ENCODE results near the gene RIPPLY3.

RIPPLY3 gene, protein sequence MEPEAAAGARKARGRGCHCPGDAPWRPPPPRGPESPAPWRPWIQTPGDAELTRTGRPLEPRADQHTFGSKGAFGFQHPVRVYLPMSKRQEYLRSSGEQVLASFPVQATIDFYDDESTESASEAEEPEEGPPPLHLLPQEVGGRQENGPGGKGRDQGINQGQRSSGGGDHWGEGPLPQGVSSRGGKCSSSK

DNA sequence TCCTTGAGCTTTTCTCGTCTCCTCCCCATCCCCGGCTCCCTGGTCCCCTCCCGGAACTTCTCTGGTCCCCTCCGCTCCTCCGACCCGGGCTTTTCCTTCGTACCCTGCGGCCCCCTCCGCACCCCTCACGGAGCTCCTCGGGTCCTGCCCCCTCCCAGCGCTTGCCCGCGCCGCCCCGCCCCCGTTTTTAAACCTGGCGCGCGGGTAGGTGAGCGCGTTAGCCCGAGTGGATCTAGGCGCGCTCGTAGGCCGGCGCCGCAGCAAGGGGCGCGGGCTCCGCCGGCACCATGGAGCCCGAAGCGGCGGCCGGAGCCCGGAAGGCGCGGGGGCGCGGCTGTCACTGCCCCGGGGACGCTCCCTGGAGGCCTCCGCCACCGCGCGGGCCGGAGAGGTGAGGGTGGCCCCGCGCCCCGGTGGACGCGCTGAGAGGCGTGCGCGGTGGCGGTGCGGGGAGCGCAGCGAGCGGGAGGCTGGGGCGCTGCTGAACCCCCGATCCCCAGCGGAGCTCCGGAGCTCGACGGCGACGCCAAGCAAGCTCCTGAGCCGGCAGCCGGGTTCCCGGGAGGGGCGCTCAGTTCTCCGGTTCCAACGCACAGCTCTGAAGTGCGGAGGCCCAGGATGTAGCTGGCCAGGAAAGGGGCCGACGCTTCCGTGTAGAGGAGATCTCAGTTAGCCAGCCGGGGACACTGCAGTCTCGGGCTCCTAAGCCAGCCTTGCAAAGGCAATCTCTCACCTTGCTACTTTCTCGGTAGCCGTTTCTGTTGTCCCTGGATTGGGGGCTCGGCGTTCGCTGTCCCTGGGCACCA, at the start of gene RIPPLY3:
RIPPLY3 (plus strand) TSS at position 217 of the 806 bp plus-strand sequence; CDS start at position 288, 71 bp downstream.
- no peak within 1 kb of the TSS for H3K9ac ChIP-seq (ENCODE audit: low read depth, low read length)

DNA sequence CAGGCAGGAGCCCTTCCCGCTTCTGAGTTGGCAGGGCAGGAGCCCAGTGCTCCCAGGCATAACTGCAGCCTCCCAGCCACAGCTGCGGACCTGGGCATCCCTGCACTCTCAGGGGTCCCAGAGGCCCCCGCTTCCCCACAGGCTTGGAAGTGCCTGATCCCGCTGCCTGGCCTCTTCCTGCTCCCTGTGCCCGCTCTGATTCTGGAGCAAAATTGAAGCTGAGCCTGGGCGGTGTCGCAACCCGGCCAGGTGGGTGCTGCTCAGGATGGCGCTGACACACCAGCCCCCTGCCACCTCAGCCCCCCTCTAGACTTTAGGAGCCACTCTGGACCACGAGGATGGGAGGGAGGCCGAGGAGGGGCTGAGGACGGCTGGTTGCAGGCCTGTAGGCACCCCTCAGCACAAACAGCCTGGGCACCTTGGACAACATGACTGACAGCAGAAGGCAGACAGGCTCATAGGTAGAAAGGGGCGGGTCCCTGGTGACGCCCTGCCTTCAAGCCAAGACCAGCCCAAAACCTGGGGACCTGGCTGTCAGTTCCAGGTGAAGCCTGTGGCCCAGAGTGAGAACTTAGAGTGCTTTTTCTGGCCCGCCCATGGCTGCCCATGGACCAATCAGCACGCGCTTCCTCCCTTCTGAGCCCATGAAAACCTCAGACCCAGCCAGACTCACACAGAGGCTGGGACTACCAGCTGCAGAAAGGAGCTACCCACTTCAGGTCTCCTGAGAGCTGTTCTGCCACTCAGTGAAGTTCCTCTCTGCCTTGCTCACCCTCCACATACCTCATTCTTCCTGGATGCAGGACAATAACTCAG, 47.3 kb upstream of the RIPPLY3 start:
- Histone ChIP-seq H3K36me3 (ENCODE audit: control insufficient read depth, insufficient read depth, low read length) (peaks cover 2% of the 10 kb centered on the region), H3K9ac (ENCODE audit: low read depth, low read length) (no peak overlapping the region), H3K4me1 (ENCODE audit: control insufficient read depth, insufficient read depth, low read length) (peaks cover 2% of the 10 kb centered on the region), H3K9me3 (ENCODE audit: control insufficient read depth, insufficient read depth, low read length) (no peaks in the 10 kb centered on the region), H3K27me3 (ENCODE audit: control insufficient read depth, insufficient read depth, low read length) (no peaks in the 10 kb centered on the region), H3K4me3 (ENCODE audit: low read depth, low read length) (no peak overlapping the region)

More for the DNA sequence above, at the start of gene RIPPLY3:
- peak within 1 kb of the TSS; percentile 61 for H3K4me3 ChIP-seq (ENCODE audit: low read depth, low read length)
- H3K27me3 ChIP-seq (ENCODE audit: control insufficient read depth, insufficient read depth, low read length): peaks cover 50% of the 10 kb centered on the region
- no peaks in the 10 kb centered on the region for H3K36me3 ChIP-seq (ENCODE audit: control insufficient read depth, insufficient read depth, low read length)
- H3K4me1 ChIP-seq (ENCODE audit: control insufficient read depth, insufficient read depth, low read length): no peaks in the 10 kb centered on the region
- H3K9me3 ChIP-seq (ENCODE audit: control insufficient read depth, insufficient read depth, low read length): no peaks in the 10 kb centered on the region

DNA sequence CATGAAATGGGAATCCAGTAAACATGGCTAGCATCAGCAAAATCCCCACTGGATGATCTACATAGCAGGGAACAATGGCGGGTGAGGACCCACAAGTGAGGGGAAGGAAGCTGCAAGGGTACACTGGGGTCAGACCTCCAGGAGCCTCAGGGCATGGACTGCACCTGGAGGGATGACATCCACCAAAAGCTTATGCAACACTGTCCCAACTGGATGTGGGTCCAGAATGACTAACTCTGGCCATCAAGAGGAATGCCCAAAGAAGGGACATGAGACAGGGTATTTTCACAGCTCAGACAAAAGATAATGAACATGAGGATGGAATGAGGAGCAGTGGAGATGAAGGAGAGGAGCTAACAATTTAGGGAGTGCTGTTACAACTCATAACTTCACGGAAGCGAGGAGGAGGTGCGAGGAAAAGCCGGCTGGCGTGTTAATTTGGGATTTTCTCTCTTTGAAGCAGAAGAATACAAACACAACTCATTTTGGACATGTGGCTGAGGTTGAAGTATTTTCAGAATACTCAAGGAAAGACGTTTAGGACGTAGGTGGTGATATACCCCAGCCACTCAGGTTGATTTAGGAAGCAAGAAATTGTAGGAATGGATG, 45.7 kb upstream of the RIPPLY3 start:
- H3K9ac ChIP-seq (ENCODE audit: low read depth, low read length): no peak overlapping the region
- peaks cover 2% of the 10 kb centered on the region for H3K36me3 ChIP-seq (ENCODE audit: control insufficient read depth, insufficient read depth, low read length)
- no peaks in the 10 kb centered on the region for H3K9me3 ChIP-seq (ENCODE audit: control insufficient read depth, insufficient read depth, low read length)
- peaks cover 2% of the 10 kb centered on the region for H3K4me1 ChIP-seq (ENCODE audit: control insufficient read depth, insufficient read depth, low read length)
- no peaks in the 10 kb centered on the region for H3K27me3 ChIP-seq (ENCODE audit: control insufficient read depth, insufficient read depth, low read length)
- no peak overlapping the region for H3K4me3 ChIP-seq (ENCODE audit: low read depth, low read length)

- H3K4me3 ChIP-seq (ENCODE audit: low read depth, low read length): no peak overlapping the region
- H3K4me1 ChIP-seq (ENCODE audit: control insufficient read depth, insufficient read depth, low read length): peaks cover 2% of the 10 kb centered on the region
- H3K36me3 ChIP-seq (ENCODE audit: control insufficient read depth, insufficient read depth, low read length): peaks cover 2% of the 10 kb centered on the region
- H3K9me3 ChIP-seq (ENCODE audit: control insufficient read depth, insufficient read depth, low read length): no peaks in the 10 kb centered on the region
- H3K9ac ChIP-seq (ENCODE audit: low read depth, low read length): no peak overlapping the region
- H3K27me3 ChIP-seq (ENCODE audit: control insufficient read depth, insufficient read depth, low read length): no peaks in the 10 kb centered on the region
These were observed 44.3 kb upstream of the RIPPLY3 start for GRCh38 chr21:36962098-36962780.

DNA sequence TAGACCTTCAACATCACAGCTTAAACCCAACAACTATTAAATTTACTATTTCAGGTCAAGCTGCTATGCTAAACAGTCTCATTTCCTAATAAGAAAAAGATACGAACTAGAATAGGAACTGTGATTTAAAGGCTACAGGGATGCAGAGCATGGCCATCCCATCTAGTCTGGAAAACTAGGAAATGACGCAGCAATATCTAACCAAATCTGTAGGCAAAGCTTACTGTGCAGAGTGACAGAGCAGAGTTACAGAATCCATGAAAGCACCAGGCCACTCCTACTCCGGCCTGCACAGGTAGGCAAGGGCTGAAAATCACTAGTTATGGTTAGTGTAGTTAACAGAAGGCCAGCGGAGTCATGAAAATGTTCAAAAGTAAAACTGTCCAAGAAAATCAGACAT, 42.1 kb upstream of the RIPPLY3 start:
- Histone ChIP-seq H3K4me3 (ENCODE audit: low read depth, low read length) (no peak overlapping the region), H3K36me3 (ENCODE audit: control insufficient read depth, insufficient read depth, low read length) (peaks cover 2% of the 10 kb centered on the region), H3K9ac (ENCODE audit: low read depth, low read length) (no peak overlapping the region), H3K4me1 (ENCODE audit: control insufficient read depth, insufficient read depth, low read length) (peaks cover 4% of the 10 kb centered on the region), H3K9me3 (ENCODE audit: control insufficient read depth, insufficient read depth, low read length) (no peaks in the 10 kb centered on the region), H3K27me3 (ENCODE audit: control insufficient read depth, insufficient read depth, low read length) (no peaks in the 10 kb centered on the region)

DNA sequence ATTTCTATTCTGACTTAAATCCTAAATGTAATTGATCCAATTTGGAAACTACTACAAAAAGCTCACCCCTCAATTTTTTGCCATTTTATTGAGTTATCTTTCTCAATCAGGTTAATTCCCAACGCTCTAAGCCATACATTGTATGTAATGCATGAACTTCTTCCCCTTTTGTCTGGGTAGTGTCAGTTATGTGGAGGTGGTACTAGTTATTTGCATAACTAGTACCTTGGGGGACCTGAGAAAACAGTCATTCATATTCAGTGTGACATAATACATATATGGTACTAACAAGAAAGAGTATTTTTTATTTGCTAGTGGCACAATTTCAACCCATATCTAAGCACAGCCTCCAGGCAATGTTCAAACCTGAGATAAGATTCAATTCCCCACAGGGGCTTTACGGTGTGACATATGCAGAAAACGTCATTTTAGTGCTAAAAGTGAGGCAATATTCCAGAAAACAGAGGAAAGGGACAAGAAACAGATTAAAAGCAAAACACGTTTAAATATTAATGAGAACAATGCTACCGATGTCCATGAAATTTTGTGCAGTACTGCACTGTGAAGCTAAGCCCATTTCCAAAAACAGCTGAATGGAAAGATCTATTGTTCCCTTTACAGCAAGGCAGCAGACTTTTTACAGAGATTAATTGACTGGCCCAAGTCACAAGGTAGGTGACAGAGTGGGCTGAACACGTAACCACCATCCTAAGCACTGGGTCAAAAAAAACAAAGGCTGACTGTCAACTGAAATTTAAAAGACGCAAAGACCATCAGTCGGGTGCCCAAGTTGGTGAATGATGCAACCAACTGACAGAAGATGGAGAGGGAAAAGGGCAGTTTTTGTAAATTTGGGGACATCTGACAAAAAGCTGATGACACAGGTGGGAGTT, 41.4 kb upstream of the RIPPLY3 start:
- no peaks in the 10 kb centered on the region for H3K9me3 ChIP-seq (ENCODE audit: control insufficient read depth, insufficient read depth, low read length)
- H3K4me3 ChIP-seq (ENCODE audit: low read depth, low read length): no peak overlapping the region
- H3K4me1 ChIP-seq (ENCODE audit: control insufficient read depth, insufficient read depth, low read length): peaks cover 2% of the 10 kb centered on the region
- no peak overlapping the region for H3K9ac ChIP-seq (ENCODE audit: low read depth, low read length)
- peaks cover 2% of the 10 kb centered on the region for H3K36me3 ChIP-seq (ENCODE audit: control insufficient read depth, insufficient read depth, low read length)
- no peaks in the 10 kb centered on the region for H3K27me3 ChIP-seq (ENCODE audit: control insufficient read depth, insufficient read depth, low read length)

DNA sequence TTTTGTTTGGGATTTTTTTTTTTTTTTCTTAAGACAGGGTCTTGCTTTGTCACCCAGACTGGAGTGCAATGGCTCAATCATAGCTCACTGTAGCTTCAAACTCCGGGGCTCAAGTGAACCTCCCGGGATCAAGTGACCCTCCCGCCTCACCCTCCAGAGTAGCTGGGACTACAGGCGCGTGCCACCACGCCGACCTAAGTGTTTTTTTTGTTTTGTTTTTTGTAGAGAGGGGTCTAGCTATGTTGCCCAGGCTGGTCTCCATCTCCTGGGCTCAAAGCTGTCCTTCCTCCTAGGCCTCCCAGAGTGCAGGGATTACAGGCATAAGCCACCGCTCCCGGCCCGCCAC, 40.8 kb upstream of the RIPPLY3 start:
- H3K4me1 ChIP-seq (ENCODE audit: control insufficient read depth, insufficient read depth, low read length): peaks cover 2% of the 10 kb centered on the region
- no peaks in the 10 kb centered on the region for H3K27me3 ChIP-seq (ENCODE audit: control insufficient read depth, insufficient read depth, low read length)
- peak overlapping the region; percentile 66 for H3K4me3 ChIP-seq (ENCODE audit: low read depth, low read length)
- H3K9ac ChIP-seq (ENCODE audit: low read depth, low read length): no peak overlapping the region
- no peaks in the 10 kb centered on the region for H3K9me3 ChIP-seq (ENCODE audit: control insufficient read depth, insufficient read depth, low read length)
- H3K36me3 ChIP-seq (ENCODE audit: control insufficient read depth, insufficient read depth, low read length): peaks cover 2% of the 10 kb centered on the region

GRCh38 chr21:36966066-36966820, 40.3 kb upstream of the RIPPLY3 start, which contains the start of gene HLCS:
HLCS (minus strand) TSS chr21:36966669; CDS start chr21:36966638, 31 bp downstream.
- peak within 1 kb of the TSS; percentile 60 for H3K9ac ChIP-seq (ENCODE audit: low read depth, low read length)
- peaks cover 2% of the 10 kb centered on the region for H3K36me3 ChIP-seq (ENCODE audit: control insufficient read depth, insufficient read depth, low read length)
- peak within 1 kb of the TSS; percentile 66 for H3K4me3 ChIP-seq (ENCODE audit: low read depth, low read length)
- H3K4me1 ChIP-seq (ENCODE audit: control insufficient read depth, insufficient read depth, low read length): peaks cover 2% of the 10 kb centered on the region
- no peaks in the 10 kb centered on the region for H3K9me3 ChIP-seq (ENCODE audit: control insufficient read depth, insufficient read depth, low read length)
- H3K27me3 ChIP-seq (ENCODE audit: control insufficient read depth, insufficient read depth, low read length): no peaks in the 10 kb centered on the region

GRCh38 chr21:36966821-36967768, 39.4 kb upstream of the RIPPLY3 start:
- no peaks in the 10 kb centered on the region for H3K27me3 ChIP-seq (ENCODE audit: control insufficient read depth, insufficient read depth, low read length)
- no peaks in the 10 kb centered on the region for H3K36me3 ChIP-seq (ENCODE audit: control insufficient read depth, insufficient read depth, low read length)
- H3K4me3 ChIP-seq (ENCODE audit: low read depth, low read length): peak overlapping the region; percentile 50
- H3K4me1 ChIP-seq (ENCODE audit: control insufficient read depth, insufficient read depth, low read length): peaks cover 2% of the 10 kb centered on the region
- H3K9me3 ChIP-seq (ENCODE audit: control insufficient read depth, insufficient read depth, low read length): no peaks in the 10 kb centered on the region
- H3K9ac ChIP-seq (ENCODE audit: low read depth, low read length): peak overlapping the region; percentile 60

All from iPS-15b (cell line).